HG03571 (cell line): ENCODE data around the gene KLB.
"Not testable (repeated sequence)": the region's sequence is repeated elsewhere in the genome, so short reads cannot be mapped to it uniquely, and the experiment has no call there.

Experiments
- ATAC-seq: cut with Tn5 transposase; IDR thresholded peaks from one replicate; pipeline ENCODE4 v1.9.1; 2021; ENCODE audit not compliant: unreplicated experiment

KLB gene

DNA sequence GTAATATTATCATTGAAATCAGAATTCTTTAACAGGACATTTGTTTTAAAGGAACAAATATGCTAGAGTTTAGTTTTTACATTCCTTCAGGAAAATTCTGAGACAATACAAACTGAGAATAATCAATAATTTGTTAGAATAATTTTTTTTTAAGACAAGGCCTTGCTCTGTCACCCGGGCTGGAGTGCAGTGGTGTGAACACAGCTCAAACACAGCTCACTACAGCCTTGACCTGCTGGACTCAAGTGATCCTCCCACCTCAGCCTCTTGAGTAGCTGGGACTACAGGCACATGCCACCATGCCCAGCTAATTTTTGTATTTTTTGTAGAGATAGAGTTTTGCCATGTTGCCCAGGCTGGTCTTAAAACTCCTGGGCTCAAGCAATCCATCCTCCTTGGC, 18.6 kb downstream of the KLB start:
- not testable (repeated sequence) for ATAC-seq

GRCh38 chr4:39426728-39427127, 20.0 kb downstream of the KLB start:
- ATAC-seq, result no peak

- no peak for ATAC-seq
Observed at GRCh38 chr4:39427520-39428114, 20.9 kb downstream of the KLB start.

GRCh38 chr4:39429476-39430334, 23.0 kb downstream of the KLB start:
- no peak for ATAC-seq

GRCh38 chr4:39433878-39434492, 27.3 kb downstream of the KLB start:
- ATAC-seq, result no peak

- no peak for ATAC-seq
Observed at GRCh38 chr4:39435659-39436563, 29.2 kb downstream of the KLB start.

DNA sequence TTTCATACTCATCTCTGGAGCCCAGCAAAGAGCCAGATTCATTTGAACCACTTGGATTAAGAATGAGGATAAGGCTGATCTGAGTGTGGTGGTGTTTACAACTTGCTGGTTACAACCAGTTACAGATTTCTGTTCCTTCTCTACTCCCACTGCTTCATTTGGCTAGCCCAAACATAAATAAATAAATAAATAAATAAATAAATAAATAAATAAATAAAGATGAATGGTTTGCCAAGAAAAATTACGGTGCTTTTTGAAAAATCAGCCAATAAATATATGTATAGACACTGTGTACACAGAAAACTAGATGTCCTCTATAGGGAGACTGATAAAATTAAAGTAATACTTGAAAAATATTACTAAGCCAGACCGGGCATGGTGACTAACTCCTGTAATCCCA, 34.9 kb downstream of the KLB start:
- no peak for ATAC-seq

DNA sequence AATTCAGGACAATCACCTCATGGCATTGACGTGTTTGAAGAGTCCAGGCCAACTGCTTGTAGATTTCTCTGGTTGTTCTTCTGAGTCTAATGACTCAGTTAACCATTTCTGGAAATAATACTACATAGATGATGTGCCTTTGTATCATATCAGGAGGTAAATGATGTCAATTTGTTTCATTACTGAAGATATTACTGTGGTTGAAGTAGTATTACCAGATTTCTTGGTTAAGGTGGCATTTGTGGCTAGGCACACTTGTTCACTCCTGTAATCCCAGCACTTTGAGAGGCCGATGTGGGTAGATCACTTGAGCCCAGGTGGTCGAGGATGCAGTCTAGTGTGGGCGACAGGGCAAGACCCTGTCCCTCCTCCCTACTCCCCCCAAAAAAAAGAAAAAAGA, 36.3 kb downstream of the KLB start:
- ATAC-seq, result no peak

GRCh38 chr4:39446483-39446841, 39.7 kb downstream of the KLB start:
- no peak for ATAC-seq

GRCh38 chr4:39446842-39447573, 40.3 kb downstream of the KLB start:
- peak; percentile 69 for ATAC-seq

- no peak for ATAC-seq
Observed at GRCh38 chr4:39450618-39451017, 43.9 kb downstream of the KLB start.

DNA sequence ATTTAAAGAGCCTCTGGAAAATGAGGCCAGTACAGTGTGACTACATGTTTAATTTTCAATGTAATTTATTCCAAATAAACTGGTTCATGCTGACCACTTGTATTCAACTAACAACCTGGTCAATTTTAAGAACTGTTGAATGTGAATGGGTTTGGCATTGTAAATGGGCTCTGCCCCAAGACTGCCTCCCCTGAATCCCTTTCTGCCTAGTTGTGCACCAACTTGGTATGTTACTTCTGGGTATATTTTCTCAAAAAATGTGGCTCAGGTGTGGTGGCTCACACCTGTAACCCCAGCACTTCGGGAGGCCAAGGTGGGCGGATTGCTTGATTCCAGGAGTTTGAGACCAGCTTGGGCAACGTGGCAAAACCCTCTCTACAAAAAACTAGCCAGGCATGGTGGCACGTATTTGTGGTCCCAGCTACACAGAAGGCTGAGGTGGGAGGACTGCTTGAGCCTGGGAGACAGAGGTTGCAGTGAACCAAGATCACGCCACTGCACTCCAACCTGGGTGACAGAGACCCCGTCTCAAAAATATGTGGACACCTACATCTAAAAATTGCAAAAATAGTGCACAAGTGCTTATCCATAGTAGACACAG, 44.8 kb downstream of the KLB start:
- no peak for ATAC-seq

GRCh38 chr4:39452153-39452859, 45.6 kb downstream of the KLB start:
- ATAC-seq, result no peak

- no peak for ATAC-seq
Observed at GRCh38 chr4:39452860-39453587, 46.3 kb downstream of the KLB start.

GRCh38 chr4:39453738-39454137, 47.0 kb downstream of the KLB start:
- ATAC-seq, result no peak

- ATAC-seq, result no peak
Observed at GRCh38 chr4:39455486-39455885, 48.8 kb downstream of the KLB start.

GRCh38 chr4:39456946-39457763, 50.4 kb downstream of the KLB start:
- no peak for ATAC-seq

DNA sequence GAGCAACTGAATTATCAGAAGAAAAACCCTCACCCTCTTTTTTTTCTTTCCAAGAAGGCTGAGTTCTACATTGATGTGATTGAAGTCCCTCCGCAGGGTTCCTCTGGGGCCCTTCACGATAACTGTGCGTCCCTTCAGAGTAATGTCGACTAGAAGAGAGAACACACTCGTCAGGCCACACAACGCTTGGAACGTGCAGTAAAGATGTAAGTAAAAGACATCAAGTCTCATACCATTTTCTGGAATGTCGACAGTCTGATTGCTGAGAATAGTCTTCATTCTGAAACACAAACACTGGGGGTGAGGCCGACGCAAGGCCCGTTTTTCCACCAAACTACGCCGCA, 51.4 kb downstream of the KLB start:
- ATAC-seq, result peak; percentile 4
